Measurements from ENCODE around the gene MOCS1. TPM values are rescaled to one million over a fixed set of nuclear protein-coding genes. Genes with fewer than 3 reads are reported as not detected.

The MOCS1 gene
- total and polyA plus RNA-seq, 12 donors: 15.9 to 40.0 (median 20.9) TPM

- Histone ChIP-seq H3K27ac (no peak overlapping the region), H3K4me1 (peaks cover 0 to 43% (median 29%) of the 10 kb centered on the region in 9 donors), H3K4me3 (no peak overlapping the region), H3K9me3 (no peaks in the 10 kb centered on the region), H3K36me3 (peaks cover 0 to 73% (median 9%) of the 10 kb centered on the region in 9 donors), H3K27me3 (no peaks in the 10 kb centered on the region)
- TF ChIP-seq, protein P1, sequence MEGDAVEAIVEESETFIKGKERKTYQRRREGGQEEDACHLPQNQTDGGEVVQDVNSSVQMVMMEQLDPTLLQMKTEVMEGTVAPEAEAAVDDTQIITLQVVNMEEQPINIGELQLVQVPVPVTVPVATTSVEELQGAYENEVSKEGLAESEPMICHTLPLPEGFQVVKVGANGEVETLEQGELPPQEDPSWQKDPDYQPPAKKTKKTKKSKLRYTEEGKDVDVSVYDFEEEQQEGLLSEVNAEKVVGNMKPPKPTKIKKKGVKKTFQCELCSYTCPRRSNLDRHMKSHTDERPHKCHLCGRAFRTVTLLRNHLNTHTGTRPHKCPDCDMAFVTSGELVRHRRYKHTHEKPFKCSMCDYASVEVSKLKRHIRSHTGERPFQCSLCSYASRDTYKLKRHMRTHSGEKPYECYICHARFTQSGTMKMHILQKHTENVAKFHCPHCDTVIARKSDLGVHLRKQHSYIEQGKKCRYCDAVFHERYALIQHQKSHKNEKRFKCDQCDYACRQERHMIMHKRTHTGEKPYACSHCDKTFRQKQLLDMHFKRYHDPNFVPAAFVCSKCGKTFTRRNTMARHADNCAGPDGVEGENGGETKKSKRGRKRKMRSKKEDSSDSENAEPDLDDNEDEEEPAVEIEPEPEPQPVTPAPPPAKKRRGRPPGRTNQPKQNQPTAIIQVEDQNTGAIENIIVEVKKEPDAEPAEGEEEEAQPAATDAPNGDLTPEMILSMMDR (IDR thresholded peaks at IDR 0.05): no peak
- 72 to 88% methylated on average over 6 of the region's 6 CpGs for WGBS, 2 donors
- intact Hi-C loops (cut with DNase I): no loop called here
- DNase-seq (no peak), ATAC-seq (peak in 2 of 8 donors; percentile 9 to 24)
These were observed 10.0 kb downstream of the MOCS1 start for GRCh38 chr6:39924283-39924682.

DNA sequence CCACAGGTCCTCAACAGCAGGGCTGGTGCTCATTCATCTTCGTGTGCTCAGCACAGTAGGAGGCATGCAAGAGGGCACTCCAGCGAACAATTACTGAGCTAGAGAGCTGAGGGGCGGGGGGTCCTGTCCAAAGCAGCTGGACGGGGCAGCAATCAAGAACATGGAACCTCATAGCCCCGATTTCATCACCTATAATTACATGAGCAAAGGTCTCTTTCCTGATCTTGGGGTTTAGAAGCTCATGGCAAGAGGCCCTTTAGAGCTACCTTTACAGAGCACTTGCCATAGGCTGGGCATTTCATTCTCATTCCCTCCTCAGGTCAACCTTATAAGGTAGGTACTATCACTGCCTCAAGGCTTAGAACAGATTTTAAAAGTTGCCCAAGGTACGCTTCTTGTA is 10.4 kb downstream of the MOCS1 start:
- intact Hi-C loops (cut with DNase I): no loop called here
- H3K36me3 ChIP-seq: peaks cover 0 to 73% (median 9%) of the 10 kb centered on the region in 9 donors
- no peak overlapping the region for H3K4me3 ChIP-seq
- H3K4me1 ChIP-seq: peaks cover 0 to 39% (median 25%) of the 10 kb centered on the region in 9 donors
- H3K9me3 ChIP-seq: no peaks in the 10 kb centered on the region
- TF ChIP-seq, protein P1 (IDR thresholded peaks at IDR 0.05): no peak
- ATAC-seq: no peak
- peak overlapping the region in 2 of 10 donors; percentile 21 to 24 for H3K27ac ChIP-seq
- WGBS, 2 donors: 73 to 75% methylated on average over 6 of the region's 6 CpGs
- no peaks in the 10 kb centered on the region for H3K27me3 ChIP-seq
- no peak for DNase-seq

DNA sequence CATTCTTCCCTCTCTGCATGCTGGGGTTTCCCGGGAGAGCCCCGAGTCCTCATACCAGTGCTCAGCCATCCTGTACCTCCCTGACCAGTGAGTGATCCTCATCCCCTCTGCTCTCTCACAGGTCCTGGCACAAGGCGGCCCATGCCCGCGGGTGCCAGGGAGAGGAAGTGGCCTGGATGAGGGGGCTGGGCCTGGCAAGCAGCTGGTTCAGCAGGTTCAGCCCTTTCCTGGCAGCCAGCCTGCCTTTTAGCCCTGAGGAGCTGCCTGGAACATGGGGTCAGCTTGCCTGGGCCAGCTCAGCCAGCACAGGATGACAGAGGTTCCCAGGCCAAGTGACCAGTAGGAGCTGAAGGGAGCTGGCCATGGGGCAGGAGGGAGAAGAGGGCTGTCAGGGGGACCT is 10.9 kb downstream of the MOCS1 start:
- TF ChIP-seq, protein P1 (IDR thresholded peaks at IDR 0.05): no peak
- 52 to 84% methylated on average over 5 of the region's 5 CpGs for WGBS, 2 donors
- ATAC-seq: peak in 7 of 8 donors; percentile 19 to 90 (median 86)
- Histone ChIP-seq H3K4me3 (no peak overlapping the region), H3K4me1 (peaks cover 0 to 35% (median 24%) of the 10 kb centered on the region in 9 donors), H3K9me3 (no peaks in the 10 kb centered on the region), H3K36me3 (peaks cover 0 to 78% (median 9%) of the 10 kb centered on the region in 9 donors), H3K27ac (peak overlapping the region in 2 of 10 donors; percentile 21 to 24), H3K27me3 (no peaks in the 10 kb centered on the region)
- DNase-seq: peak; percentile 65 to 73
- intact Hi-C loops (cut with DNase I): no loop called here

DNA sequence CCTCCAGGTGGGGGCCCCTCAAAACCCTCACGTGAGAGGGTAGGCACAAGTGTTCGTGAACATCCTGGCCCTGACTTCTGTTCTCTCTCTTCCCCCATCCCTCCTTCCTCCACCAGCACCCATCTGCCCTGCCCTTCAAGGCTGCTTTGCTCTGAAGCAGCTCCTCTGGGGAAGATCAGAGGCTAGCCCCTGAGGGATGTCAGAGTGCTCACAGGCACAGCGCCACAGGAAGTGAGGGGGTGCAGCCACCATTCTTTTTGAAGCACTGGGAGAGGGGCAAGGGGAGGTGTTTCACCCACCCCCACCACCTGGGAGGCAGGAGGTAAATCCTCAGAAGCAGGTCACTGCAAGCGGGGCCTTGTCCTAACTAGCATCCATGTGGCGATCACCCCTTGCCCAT is 11.4 kb downstream of the MOCS1 start:
- Histone ChIP-seq H3K36me3 (peaks cover 0 to 83% (median 9%) of the 10 kb centered on the region in 9 donors), H3K27me3 (no peaks in the 10 kb centered on the region), H3K4me3 (no peak overlapping the region), H3K27ac (no peak overlapping the region), H3K4me1 (peaks cover 0 to 30% (median 24%) of the 10 kb centered on the region in 9 donors), H3K9me3 (no peaks in the 10 kb centered on the region)
- TF ChIP-seq, protein P1 (IDR thresholded peaks at IDR 0.05): no peak
- ATAC-seq: peak in 1 of 8 donors; percentile 18
- WGBS, 2 donors: 93 to 96% methylated on average over 5 of the region's 5 CpGs
- intact Hi-C loops (cut with DNase I): no loop called here
- DNase-seq: no peak
